Measurements from ENCODE around the gene PILRA.
A peak's percentile ranks its signal among the peaks of the same experiment; 100 is the strongest.
"Not testable (repeated sequence)": the region's sequence is repeated elsewhere in the genome, so short reads cannot be mapped to it uniquely, and the experiment has no call there.

The PILRA gene

GRCh38 chr7:100373261-100373831 is at the start of gene PILRA:
PILRA (plus strand) TSS chr7:100373487; CDS start chr7:100373657, 170 bp downstream.
- no peak for DNase-seq

GRCh38 chr7:100324194-100324593 is 49.1 kb upstream of the PILRA start:
- DNase-seq: not testable (repeated sequence)

GRCh38 chr7:100325671-100326070 is 47.6 kb upstream of the PILRA start:
- not testable (repeated sequence) for DNase-seq

GRCh38 chr7:100326914-100327313 is 46.4 kb upstream of the PILRA start:
- DNase-seq: not testable (repeated sequence)

- DNase-seq: peak; percentile 92
Observed at GRCh38 chr7:100335566-100336466, 37.5 kb upstream of the PILRA start.

- not testable (repeated sequence) for DNase-seq
Observed at GRCh38 chr7:100338083-100338696, 35.1 kb upstream of the PILRA start.

GRCh38 chr7:100341286-100341685 is 32.0 kb upstream of the PILRA start:
- DNase-seq: not testable (repeated sequence)

- DNase-seq: no peak
Observed at GRCh38 chr7:100342765-100343164, 30.5 kb upstream of the PILRA start.

- not testable (repeated sequence) for DNase-seq
Observed at GRCh38 chr7:100344124-100344559, 29.1 kb upstream of the PILRA start.

- not testable (repeated sequence) for DNase-seq
Observed at GRCh38 chr7:100344560-100345287, 28.6 kb upstream of the PILRA start.

GRCh38 chr7:100345288-100345672 is 28.0 kb upstream of the PILRA start:
- peak; percentile 31 for DNase-seq

GRCh38 chr7:100346921-100347320 is 26.4 kb upstream of the PILRA start:
- DNase-seq: no peak

GRCh38 chr7:100348805-100349204 is 24.5 kb upstream of the PILRA start:
- DNase-seq: no peak

GRCh38 chr7:100349757-100350156 is 23.5 kb upstream of the PILRA start:
- no peak for DNase-seq

GRCh38 chr7:100351657-100352058 is 21.6 kb upstream of the PILRA start:
- no peak for DNase-seq

- not testable (repeated sequence) for DNase-seq
Observed at GRCh38 chr7:100352230-100352781, 21.0 kb upstream of the PILRA start.

- DNase-seq: no peak
Observed at GRCh38 chr7:100352984-100353684, 20.2 kb upstream of the PILRA start.

GRCh38 chr7:100353685-100354330 is 19.5 kb upstream of the PILRA start:
- no peak for DNase-seq

GRCh38 chr7:100356416-100357068 is 16.7 kb upstream of the PILRA start:
- DNase-seq: no peak

GRCh38 chr7:100357131-100357561 is 16.1 kb upstream of the PILRA start:
- DNase-seq: no peak
